Inflammatory macrophage treated with lipopolysaccharide for 4 hours (primary cell): ENCODE measurements around the gene TNS3.
A peak's percentile ranks its signal among the peaks of the same experiment; 100 is the strongest.
"Not testable (repeated sequence)": the region's sequence is repeated elsewhere in the genome, so short reads cannot be mapped to it uniquely, and the experiment has no call there.

Experiments used
- DNase-seq: peaks from one replicate; pipeline ENCODE4 v3.0.0-alpha.2; 2020

Gene TNS3

GRCh38 chr7:47444376-47445098, 137.4 kb downstream of the TNS3 start:
- peak; percentile 26 for DNase-seq

GRCh38 chr7:47443049-47443448, 138.9 kb downstream of the TNS3 start:
- no peak for DNase-seq

DNA sequence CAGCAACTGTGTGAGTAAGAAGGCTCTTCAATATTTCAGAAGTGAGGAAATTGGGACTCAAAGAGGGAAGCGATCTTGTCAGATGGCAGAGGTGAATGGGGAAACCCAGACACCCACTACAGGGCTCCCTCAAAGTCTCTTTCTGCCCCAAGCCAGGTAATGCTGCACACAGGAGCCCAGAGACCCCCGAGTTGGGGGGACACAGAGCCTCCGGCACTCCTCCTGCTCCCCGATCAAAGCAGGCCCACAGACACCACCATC, 139.4 kb downstream of the TNS3 start:
- DNase-seq: peak; percentile 57

DNA sequence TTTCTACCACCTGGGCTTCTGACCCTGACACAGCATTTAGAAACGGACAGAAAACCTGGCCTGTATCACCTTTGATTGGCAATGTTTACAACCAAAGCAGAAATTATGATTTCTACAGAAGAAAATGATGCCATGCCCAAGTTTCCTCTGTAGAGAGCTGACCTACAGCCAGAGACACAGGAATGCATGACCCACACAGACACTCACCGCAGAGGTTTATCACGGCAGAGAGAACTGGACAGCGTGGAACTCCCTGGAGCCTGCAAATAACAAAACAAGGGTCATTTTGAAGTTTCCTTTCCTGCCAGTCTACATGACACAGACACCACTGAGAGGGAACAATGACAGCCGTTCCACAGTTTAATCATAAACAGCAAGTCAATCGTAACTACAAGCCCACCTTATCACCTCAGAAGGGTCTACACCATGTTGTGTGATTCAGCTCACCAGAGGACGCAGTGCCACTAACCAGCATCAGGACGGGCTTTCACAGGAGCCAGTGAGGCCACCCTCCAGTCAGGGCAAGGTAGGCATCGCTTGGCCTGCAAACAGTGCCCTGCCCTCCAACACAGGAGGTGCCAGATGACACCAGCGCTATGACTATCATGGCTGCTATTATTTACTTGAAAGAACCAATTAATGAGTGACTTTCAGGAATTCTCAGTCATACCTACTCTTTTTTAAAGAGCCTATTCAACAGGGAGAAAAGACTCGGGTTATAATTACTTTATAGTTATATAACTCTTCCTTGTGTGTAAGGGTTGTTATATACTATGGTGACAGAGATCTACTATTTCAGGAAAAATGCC, 139.9 kb downstream of the TNS3 start:
- no peak for DNase-seq

GRCh38 chr7:47441048-47441447, 140.9 kb downstream of the TNS3 start:
- not testable (repeated sequence) for DNase-seq

- DNase-seq: no peak
Observed at GRCh38 chr7:47440320-47440719, 141.6 kb downstream of the TNS3 start.

GRCh38 chr7:47439181-47439667, 142.7 kb downstream of the TNS3 start:
- no peak for DNase-seq

DNA sequence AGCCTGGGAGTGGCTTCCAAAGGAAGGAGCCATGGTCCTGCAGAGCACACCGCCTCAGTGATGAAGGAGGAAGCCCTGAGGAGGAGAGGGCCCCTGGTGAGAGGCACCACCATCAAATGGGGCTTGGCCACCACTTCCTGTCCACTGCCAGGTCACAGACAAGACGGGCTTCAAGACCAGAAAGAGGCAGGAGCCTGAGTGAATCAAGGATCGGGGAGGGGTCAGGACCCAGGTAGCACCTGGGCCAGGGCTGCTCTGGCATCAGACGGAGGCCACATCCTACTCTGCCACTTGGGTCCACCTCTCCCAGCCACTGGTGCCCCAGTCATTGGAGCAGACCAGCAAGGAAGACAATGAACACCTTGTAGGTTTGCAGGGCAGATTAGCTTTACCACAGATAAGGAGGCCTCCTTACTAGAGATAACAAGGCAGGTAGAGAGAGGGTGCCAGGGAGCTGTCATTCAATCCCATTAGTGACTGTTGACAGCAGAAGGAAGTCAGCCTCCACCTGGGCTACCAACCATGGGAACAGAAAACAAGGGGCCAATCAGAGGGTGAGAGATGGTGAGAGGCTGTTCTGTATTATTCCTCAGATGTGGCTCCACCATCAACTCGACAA, 143.4 kb downstream of the TNS3 start:
- DNase-seq: no peak

- DNase-seq: peak; percentile 51
Observed at GRCh38 chr7:47435889-47436312, 146.0 kb downstream of the TNS3 start.

GRCh38 chr7:47433564-47433895, 148.4 kb downstream of the TNS3 start:
- DNase-seq: no peak

DNA sequence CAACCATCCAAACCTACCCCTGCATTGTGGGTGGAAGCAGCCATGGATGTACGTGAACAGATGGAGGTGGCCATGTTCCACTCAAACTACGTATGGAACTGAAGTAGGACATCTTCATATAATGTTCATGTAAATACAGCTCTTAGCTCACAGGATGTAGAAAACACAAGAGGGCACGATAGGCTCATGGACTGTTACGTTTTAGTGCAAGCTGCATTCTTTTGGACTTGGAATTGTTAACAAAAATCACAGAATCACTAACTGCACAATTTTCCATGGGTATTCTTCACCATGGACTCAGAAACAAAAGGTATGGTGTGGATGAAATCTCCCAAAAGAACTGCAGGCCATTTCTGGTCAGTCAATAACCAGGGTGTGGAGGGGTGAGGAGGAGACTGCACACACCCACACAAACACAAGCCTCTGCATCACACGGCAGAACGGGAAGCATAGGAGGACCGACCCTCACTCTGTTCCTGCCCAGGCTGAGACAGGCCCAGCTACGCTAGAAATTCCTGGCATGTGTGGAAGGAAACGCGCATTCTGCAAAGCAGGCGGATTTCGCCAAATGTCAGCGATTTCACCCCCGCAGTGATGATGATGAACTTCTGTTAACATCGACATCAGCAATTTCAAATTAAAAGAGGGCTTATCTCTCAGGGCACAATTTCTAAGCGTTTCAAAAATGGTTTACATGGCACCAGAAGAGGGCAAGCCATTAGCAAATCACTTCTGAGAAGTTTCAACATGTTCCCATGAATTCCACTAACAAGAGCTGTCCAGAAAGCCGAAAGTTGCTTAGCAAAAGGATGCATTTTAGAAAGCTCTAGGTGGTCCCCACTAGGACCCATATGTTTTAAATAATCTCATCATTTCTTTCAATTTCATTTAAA, 149.0 kb downstream of the TNS3 start:
- DNase-seq: no peak

DNA sequence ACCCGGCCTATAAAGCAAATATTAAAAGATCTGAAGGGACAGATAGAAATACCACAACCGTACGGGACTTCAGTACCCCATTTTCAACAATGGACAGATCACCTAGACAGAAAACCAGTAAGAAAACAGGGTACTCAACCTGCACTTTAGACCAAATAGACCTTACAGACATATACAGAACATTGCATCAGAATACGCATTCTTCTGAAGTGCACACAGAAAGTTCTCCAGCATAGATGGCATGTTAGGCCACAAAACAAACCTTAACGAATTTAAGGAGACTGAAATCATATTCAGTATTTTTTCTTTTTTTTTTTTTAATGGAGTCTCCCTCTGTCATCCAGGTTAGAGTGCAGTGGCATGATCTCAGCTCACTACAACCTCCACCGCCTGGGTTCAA, 151.5 kb downstream of the TNS3 start:
- DNase-seq: no peak

- no peak for DNase-seq
Observed at GRCh38 chr7:47428768-47429472, 153.0 kb downstream of the TNS3 start.

DNA sequence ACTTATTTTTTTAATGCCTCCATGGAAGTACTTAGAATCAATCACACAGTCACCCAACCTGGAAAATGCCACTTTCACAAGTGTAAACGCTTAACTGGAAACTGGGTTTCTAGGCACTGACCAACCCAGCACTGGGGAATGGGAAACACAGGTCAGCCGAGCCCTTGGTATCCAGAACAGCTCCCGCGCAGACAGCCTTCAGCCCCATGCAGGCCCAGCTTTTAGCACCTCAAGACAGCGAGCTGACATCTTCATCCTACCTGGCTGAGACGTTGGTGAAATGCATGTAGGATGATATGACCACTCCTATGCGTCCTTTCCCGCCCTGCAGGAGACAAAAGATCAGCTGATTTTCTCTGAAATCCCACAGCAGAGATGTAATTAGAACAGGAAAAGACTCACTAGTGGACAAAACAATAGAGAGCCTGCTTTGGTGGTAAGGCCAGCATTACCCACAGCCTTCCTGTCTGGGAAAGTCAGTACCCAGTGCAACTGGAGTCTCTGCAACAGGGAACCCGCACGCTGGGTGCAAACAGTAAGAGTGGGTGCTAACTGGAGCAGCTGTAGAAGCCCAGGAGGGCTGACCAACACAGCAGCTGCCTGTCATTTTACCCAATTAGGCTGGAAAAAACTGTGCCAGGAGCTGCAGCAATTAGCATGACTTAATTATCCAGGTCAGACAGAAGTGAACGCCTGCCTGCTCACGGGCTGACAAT, 153.7 kb downstream of the TNS3 start:
- DNase-seq: no peak

DNA sequence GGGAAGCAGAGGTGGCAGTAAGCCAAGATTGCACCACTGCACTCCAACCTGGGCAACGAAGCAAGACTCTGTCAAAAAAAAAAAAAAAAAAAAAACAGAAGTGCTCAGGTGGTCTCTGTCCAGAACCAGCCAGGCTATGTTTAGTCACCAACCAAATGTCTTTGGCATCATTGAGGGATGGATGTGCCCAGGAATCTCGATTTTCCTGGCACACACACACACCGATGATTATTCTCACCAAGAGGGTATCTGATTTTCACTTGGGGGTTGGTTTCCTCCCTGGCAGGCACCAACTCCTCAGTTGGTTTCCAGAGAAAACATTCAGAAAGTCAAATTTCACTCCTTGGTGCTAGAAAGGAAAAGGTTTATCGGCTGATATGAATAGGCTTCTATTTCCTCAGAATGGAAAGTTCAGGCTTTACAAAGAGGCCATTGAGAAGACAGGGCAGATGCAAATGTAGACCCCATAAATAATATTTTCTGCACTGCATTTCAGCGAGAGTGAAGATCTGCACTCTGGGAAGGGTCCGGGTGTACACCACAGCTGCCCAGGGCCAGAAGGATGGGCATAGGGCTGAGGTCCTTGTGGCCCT, 154.8 kb downstream of the TNS3 start:
- DNase-seq: no peak

GRCh38 chr7:47424523-47424922, 157.4 kb downstream of the TNS3 start:
- DNase-seq: no peak

DNA sequence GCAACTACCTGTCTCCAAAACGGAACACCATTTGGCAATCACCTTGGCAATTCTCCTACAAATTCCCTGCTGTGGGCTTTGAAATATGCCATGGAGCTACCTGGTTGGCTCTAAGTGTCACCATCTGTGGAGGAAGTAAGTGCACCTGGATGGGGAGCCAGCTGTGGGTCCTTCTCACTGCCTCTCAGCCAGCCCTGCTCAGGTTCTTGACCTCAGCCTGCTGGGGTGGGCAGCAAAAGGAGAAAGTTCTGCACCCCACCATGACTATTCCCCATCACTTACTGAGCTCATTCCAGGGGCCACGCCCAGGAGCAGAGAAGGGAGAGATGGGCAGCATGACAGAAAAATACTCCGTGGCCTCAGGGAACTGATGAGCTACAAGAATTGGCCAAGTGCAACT, 158.7 kb downstream of the TNS3 start:
- DNase-seq: no peak

GRCh38 chr7:47422611-47423010, 159.3 kb downstream of the TNS3 start:
- no peak for DNase-seq

GRCh38 chr7:47421456-47421855, 160.5 kb downstream of the TNS3 start:
- no peak for DNase-seq

DNA sequence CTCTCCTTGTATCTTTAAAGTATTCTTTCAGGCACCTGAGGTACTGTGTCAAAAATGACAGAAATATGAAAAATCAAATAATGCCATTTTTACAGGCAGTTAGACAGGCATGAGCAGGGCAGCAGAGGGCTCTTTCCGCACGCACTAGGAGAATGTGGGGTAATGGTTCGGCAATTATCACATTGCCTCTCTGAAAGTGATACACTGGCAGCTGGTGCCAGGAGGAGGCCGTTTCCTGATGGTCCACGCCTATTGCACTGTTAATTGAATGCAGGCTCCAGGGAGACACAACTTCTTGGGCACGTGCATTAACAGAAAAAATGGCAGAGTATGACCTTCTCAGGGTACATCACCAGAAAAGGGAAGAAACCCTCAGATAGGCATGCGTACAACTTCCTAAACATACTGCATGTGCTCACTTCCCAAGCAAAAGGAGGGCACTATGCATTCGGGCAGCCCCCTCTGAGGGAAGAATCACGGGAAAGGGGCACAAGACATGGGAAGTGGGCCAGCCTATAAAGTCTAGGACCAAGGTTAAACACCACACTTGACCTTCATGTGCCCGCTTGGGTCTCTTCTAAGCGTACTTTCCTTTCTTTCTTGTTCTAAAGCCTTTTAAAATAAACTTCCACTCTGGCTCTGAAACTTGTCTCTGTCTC, 161.7 kb downstream of the TNS3 start:
- no peak for DNase-seq

- no peak for DNase-seq
Observed at GRCh38 chr7:47419471-47419870, 162.4 kb downstream of the TNS3 start.
